Measurements from ENCODE around the gene OR51B5. TPM values are rescaled to one million over a fixed set of nuclear protein-coding genes. Genes with fewer than 3 reads are reported as not detected.
"Not testable (repeated sequence)": the region's sequence is repeated elsewhere in the genome, so short reads cannot be mapped to it uniquely, and the experiment has no call there.

The OR51B5 gene
- polyA plus RNA-seq, 1 donor, result 0.30 TPM

DNA sequence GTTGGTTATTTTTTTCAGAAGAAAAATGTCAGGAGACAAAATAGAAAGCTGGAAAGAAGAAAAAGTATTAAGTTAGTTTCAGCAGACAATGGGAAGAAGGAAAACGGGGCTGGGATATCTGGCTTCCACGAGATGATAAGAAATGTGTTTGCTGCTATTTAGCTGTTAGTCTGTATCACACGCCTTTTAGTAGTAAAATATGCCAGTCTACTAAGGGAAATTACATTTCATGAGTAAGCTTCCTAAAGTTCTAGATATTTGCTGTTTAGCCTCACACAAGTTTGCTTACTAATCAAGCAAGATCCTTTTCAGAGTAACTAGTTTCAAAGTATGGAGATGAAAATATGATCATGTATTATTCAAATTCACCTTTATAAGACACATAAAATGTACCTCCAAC is 43.1 kb downstream of the OR51B5 start:
- Histone ChIP-seq H3K27ac (ENCODE audit: low read length) (no peak overlapping the region), H3K4me1 (ENCODE audit: control insufficient read depth, insufficient read depth, low read length) (no peaks in the 10 kb centered on the region), H3K9me3 (ENCODE audit: control insufficient read depth, low read depth, low read length) (no peaks in the 10 kb centered on the region), H3K27me3 (ENCODE audit: control insufficient read depth, insufficient read depth, low read length) (no peaks in the 10 kb centered on the region), H3K36me3 (ENCODE audit: control insufficient read depth, insufficient read depth, low read length) (no peaks in the 10 kb centered on the region), H3K4me3 (ENCODE audit: low read length) (no peak overlapping the region)
- WGBS (ENCODE audit: insufficient coverage, low lambda C conversion rate), result no CpG with 5 or more reads among the region's 3 CpGs
- DNase-seq, result no peak

DNA sequence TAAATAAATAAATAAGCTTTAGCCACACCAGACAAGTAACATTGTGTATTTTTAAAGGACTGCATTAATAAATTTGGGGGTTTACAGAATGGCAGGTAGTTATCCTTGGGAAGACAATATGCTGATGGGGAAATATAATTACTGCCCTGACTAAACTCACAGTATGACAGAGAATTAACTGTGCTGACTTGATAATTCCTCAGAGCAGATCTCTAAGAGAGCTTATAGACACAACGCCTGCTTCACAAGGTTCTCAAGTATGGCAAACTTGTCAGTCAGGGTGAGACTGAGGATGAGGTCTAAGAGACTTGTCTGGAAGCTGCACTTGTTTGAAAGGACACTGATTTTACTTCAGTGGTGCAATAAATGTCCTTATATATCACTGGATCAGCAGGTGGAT is 44.9 kb downstream of the OR51B5 start:
- Histone ChIP-seq H3K27ac (ENCODE audit: low read length) (no peak overlapping the region), H3K9me3 (ENCODE audit: control insufficient read depth, low read depth, low read length) (peaks cover 7% of the 10 kb centered on the region), H3K27me3 (ENCODE audit: control insufficient read depth, insufficient read depth, low read length) (no peaks in the 10 kb centered on the region), H3K4me1 (ENCODE audit: control insufficient read depth, insufficient read depth, low read length) (no peaks in the 10 kb centered on the region), H3K36me3 (ENCODE audit: control insufficient read depth, insufficient read depth, low read length) (no peaks in the 10 kb centered on the region), H3K4me3 (ENCODE audit: low read length) (no peak overlapping the region)
- no CpG with 5 or more reads among the region's 1 CpG for WGBS (ENCODE audit: insufficient coverage, low lambda C conversion rate)
- no peak for DNase-seq

- no peak overlapping the region for H3K27ac ChIP-seq (ENCODE audit: low read length)
- no peak overlapping the region for H3K4me3 ChIP-seq (ENCODE audit: low read length)
- WGBS (ENCODE audit: insufficient coverage, low lambda C conversion rate), result 44% methylated on average over 2 of the region's 4 CpGs
- H3K9me3 ChIP-seq (ENCODE audit: control insufficient read depth, low read depth, low read length), result peaks cover 7% of the 10 kb centered on the region
- no peak for DNase-seq
- no peaks in the 10 kb centered on the region for H3K4me1 ChIP-seq (ENCODE audit: control insufficient read depth, insufficient read depth, low read length)
- H3K36me3 ChIP-seq (ENCODE audit: control insufficient read depth, insufficient read depth, low read length), result no peaks in the 10 kb centered on the region
- no peaks in the 10 kb centered on the region for H3K27me3 ChIP-seq (ENCODE audit: control insufficient read depth, insufficient read depth, low read length)
Measured at GRCh38 chr11:5297721-5298323, 45.5 kb downstream of the OR51B5 start.

GRCh38 chr11:5294342-5294995 is 48.9 kb downstream of the OR51B5 start:
- not testable (repeated sequence) for DNase-seq; H3K36me3 ChIP-seq (ENCODE audit: control insufficient read depth, insufficient read depth, low read length); H3K4me3 ChIP-seq (ENCODE audit: low read length); H3K27me3 ChIP-seq (ENCODE audit: control insufficient read depth, insufficient read depth, low read length); H3K4me1 ChIP-seq (ENCODE audit: control insufficient read depth, insufficient read depth, low read length); H3K27ac ChIP-seq (ENCODE audit: low read length); H3K9me3 ChIP-seq (ENCODE audit: control insufficient read depth, low read depth, low read length)
- no CpG with 5 or more reads among the region's 41 CpGs for WGBS (ENCODE audit: insufficient coverage, low lambda C conversion rate)

DNA sequence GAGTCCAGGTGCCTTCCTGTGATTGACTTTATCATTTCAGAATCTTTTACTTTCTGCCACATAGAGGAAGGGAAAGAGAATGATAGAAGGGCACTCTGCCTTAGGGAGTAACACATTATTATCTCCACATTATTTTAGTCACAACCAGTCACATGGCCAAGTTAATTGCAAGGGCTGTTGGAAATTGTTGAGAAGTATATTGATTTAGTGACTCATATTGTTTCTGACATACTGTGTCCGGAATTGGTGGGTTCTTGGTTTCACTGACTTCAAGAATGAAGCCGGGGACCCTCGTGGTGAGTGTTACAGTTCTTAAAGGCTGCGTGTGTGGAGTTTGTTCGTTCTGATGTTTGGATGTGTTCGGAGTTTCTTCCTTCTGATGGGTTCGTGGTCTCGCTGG is 50.3 kb downstream of the OR51B5 start:
- 91% methylated on average over 4 of the region's 8 CpGs for WGBS (ENCODE audit: insufficient coverage, low lambda C conversion rate)
- no peak overlapping the region for H3K4me3 ChIP-seq (ENCODE audit: low read length)

More for the DNA sequence above, 50.3 kb downstream of the OR51B5 start:
- H3K4me1 ChIP-seq (ENCODE audit: control insufficient read depth, insufficient read depth, low read length), result no peaks in the 10 kb centered on the region
- no peaks in the 10 kb centered on the region for H3K27me3 ChIP-seq (ENCODE audit: control insufficient read depth, insufficient read depth, low read length)
- H3K27ac ChIP-seq (ENCODE audit: low read length), result no peak overlapping the region
- peaks cover 7% of the 10 kb centered on the region for H3K9me3 ChIP-seq (ENCODE audit: control insufficient read depth, low read depth, low read length)
- no peak for DNase-seq
- H3K36me3 ChIP-seq (ENCODE audit: control insufficient read depth, insufficient read depth, low read length), result no peaks in the 10 kb centered on the region

Other genes starting within 250 kb of the OR51B5 start
- not detected for gene OR52A5, start 205.2 kb downstream of the OR51B5 start, polyA plus RNA-seq
- gene OR52A1, start 188.8 kb downstream of the OR51B5 start, polyA plus RNA-seq, result not detected
- not detected for gene OR51V1, start 142.8 kb downstream of the OR51B5 start, polyA plus RNA-seq
- 175 TPM for gene HBB, start 116.5 kb downstream of the OR51B5 start, polyA plus RNA-seq
- 0.09 TPM for gene HBD, start 109.0 kb downstream of the OR51B5 start, polyA plus RNA-seq
- gene HBG1, start 93.7 kb downstream of the OR51B5 start, polyA plus RNA-seq, result 9.7 TPM
- gene HBG2, start 88.7 kb downstream of the OR51B5 start, polyA plus RNA-seq, result 2,367 TPM
- gene HBE1, start 73.6 kb downstream of the OR51B5 start, polyA plus RNA-seq, result 5.6 TPM
- gene OR51B4, start 41.6 kb downstream of the OR51B5 start, polyA plus RNA-seq, result 0.07 TPM
- not detected for gene OR51B2, start 19.2 kb downstream of the OR51B5 start, polyA plus RNA-seq
- gene OR51B6, start 8.0 kb upstream of the OR51B5 start, polyA plus RNA-seq, result not detected
- not detected for gene OR51M1, start 40.3 kb upstream of the OR51B5 start, polyA plus RNA-seq
- not detected for gene OR51Q1, start 78.6 kb upstream of the OR51B5 start, polyA plus RNA-seq
- gene OR51I1, start 98.0 kb upstream of the OR51B5 start, polyA plus RNA-seq, result not detected
- not detected for gene OR51I2, start 105.8 kb upstream of the OR51B5 start, polyA plus RNA-seq
- gene OR52D1, start 145.2 kb upstream of the OR51B5 start, polyA plus RNA-seq, result not detected
- gene UBQLN3, start 166.4 kb upstream of the OR51B5 start, polyA plus RNA-seq, result not detected
- gene UBQLNL, start 173.2 kb upstream of the OR51B5 start, polyA plus RNA-seq, result 0.70 TPM
- not detected for gene OR52H1, start 205.0 kb upstream of the OR51B5 start, polyA plus RNA-seq
- gene OR52B6, start 237.4 kb upstream of the OR51B5 start, polyA plus RNA-seq, result not detected